ENCODE data around the gene PDHB. TPM values are rescaled to one million over a fixed set of nuclear protein-coding genes. Genes with fewer than 3 reads are reported as not detected.

PDHB gene
- total and polyA plus RNA-seq, 2 of the 13 experiments (the other 11 are each of a cell fraction or from before 2014, with no cell fraction given): 108 to 153 TPM

DNA sequence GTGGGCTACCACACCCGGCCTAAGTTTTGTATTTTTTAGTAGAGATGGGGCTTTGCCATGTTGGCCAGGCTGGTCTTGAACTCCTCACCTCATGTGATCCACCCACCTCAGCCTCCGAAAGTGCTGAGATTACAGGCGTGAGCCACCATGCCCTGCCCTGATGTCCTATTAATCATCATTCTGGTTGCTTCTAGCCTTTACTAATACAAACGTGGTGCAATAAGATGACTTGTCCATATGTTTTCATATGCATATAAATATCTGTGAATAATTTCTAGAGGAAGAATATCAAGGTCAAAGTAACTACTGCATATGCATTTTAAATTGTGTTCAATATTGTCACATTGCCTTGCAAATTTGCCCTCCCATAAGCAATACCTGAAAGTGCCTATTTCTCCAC is 25.5 kb upstream of the PDHB start:
- no peaks in the 10 kb centered on the region for H3K27me3 ChIP-seq (ENCODE audit: control insufficient read depth in 1 of 2, insufficient read depth in 2 of 2, low read length in 2 of 2)
- no peak overlapping the region for H3K27ac ChIP-seq (ENCODE audit: extremely low read length, insufficient read depth, low read length)
- POLR2A ChIA-PET: no interaction called here
- in situ Hi-C loops (cut with HindIII; ENCODE audit: extremely low pct_ligation_motif_present, low pct_unique_long_range_greater_than_20kb) (no loop called here), intact Hi-C loops (cut with micrococcal nuclease; ENCODE audit: unreplicated experiment) (no loop called here)
- DNase-seq (ENCODE audit: low spot score) (no peak), ATAC-seq (no peak), FAIRE-seq (no peak)
- H3K79me2 ChIP-seq (ENCODE audit: insufficient read depth, low read length): no peaks in the 10 kb centered on the region
- H4K20me1 ChIP-seq (ENCODE audit: insufficient read depth, low read length): no peaks in the 10 kb centered on the region
- no peaks in the 10 kb centered on the region for H3K36me3 ChIP-seq (replicated peaks in 1 of 2; ENCODE audit: control insufficient read depth in 1 of 2, insufficient read depth in 2 of 2, low read length in 2 of 2)
- no peak overlapping the region for H3K9ac ChIP-seq (ENCODE audit: insufficient read depth, low read depth, low read length)
- no peak overlapping the region for H3K4me2 ChIP-seq (ENCODE audit: low read depth, low read length)
- H3K4me1 ChIP-seq (ENCODE audit: insufficient read depth, low read length): peaks cover 36% of the 10 kb centered on the region
- WGBS (ENCODE audit: low lambda C conversion rate): 57% methylated on average over 4 of the region's 4 CpGs
- H3K4me3 ChIP-seq (replicated peaks in 1 of 3; ENCODE audit: insufficient read depth in 1 of 3, low read depth in 2 of 3, low read length in 3 of 3): no peak overlapping the region
- TF ChIP-seq TSC22D2 (CRISPR knock-in tag; IDR thresholded peaks at IDR 0.05; ENCODE audit: borderline replicate concordance) (no peak), SETDB1 (CRISPR knock-in tag; IDR thresholded peaks at IDR 0.05; ENCODE audit: borderline replicate concordance) (no peak), ZNF225 (CRISPR knock-in tag; IDR thresholded peaks at IDR 0.05) (no peak), ZFX (CRISPR knock-in tag; IDR thresholded peaks at IDR 0.05; ENCODE audit: low read depth) (no peak), IRX3 (CRISPR knock-in tag; IDR thresholded peaks at IDR 0.05; ENCODE audit: borderline replicate concordance, low read depth) (no peak), ATF6 (CRISPR knock-in tag; conservative IDR thresholded peaks at IDR 0.05) (no peak), ZNF746 (CRISPR knock-in tag; IDR thresholded peaks at IDR 0.05) (no peak), MAFK (conservative IDR thresholded peaks at IDR 0.05 in 1 of 2, IDR thresholded peaks at IDR 0.05 in 1 of 2; ENCODE audit: low read length in 2 of 2) (no peak), RFXANK (CRISPR knock-in tag; IDR thresholded peaks at IDR 0.05) (no peak), BCLAF1 (IDR thresholded peaks at IDR 0.05) (no peak), RFX3 (CRISPR knock-in tag; IDR thresholded peaks at IDR 0.05) (no peak), CCDC6 (CRISPR knock-in tag; IDR thresholded peaks at IDR 0.05) (no peak)
- TF ChIP-seq, protein P1, sequence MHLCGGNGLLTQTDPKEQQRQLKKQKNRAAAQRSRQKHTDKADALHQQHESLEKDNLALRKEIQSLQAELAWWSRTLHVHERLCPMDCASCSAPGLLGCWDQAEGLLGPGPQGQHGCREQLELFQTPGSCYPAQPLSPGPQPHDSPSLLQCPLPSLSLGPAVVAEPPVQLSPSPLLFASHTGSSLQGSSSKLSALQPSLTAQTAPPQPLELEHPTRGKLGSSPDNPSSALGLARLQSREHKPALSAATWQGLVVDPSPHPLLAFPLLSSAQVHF (CRISPR knock-in tag; IDR thresholded peaks at IDR 0.05): no peak
- TF ChIP-seq, protein P2, sequence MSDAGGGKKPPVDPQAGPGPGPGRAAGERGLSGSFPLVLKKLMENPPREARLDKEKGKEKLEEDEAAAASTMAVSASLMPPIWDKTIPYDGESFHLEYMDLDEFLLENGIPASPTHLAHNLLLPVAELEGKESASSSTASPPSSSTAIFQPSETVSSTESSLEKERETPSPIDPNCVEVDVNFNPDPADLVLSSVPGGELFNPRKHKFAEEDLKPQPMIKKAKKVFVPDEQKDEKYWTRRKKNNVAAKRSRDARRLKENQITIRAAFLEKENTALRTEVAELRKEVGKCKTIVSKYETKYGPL (CRISPR knock-in tag; IDR thresholded peaks at IDR 0.05): no peak
- TF ChIP-seq, protein P3, sequence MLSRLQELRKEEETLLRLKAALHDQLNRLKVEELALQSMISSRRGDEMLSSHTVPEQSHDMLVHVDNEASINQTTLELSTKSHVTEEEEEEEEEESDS (CRISPR knock-in tag; IDR thresholded peaks at IDR 0.05; ENCODE audit: borderline replicate concordance): no peak
- H3K9me3 ChIP-seq (ENCODE audit: low read length): peaks cover 19% of the 10 kb centered on the region
- no peak overlapping the region for H2AFZ ChIP-seq (ENCODE audit: low read length)
- BruUV-seq (replicated peaks): no TSS peak
- CTCF ChIA-PET (ENCODE audit: low intra/inter-chr PET ratio, low total read pairs): no interaction called here

Measured in HepG2 (cell line).